KG1 (cell line): ENCODE measurements around the gene PRLH.
"Not testable (repeated sequence)": the region's sequence is repeated elsewhere in the genome, so short reads cannot be mapped to it uniquely, and the experiment has no call there.

Experiments
- DNase-seq: peaks from one replicate; lab custom pipeline; 2025; lab: John Stamatoyannopoulos, UW

Gene PRLH

DNA sequence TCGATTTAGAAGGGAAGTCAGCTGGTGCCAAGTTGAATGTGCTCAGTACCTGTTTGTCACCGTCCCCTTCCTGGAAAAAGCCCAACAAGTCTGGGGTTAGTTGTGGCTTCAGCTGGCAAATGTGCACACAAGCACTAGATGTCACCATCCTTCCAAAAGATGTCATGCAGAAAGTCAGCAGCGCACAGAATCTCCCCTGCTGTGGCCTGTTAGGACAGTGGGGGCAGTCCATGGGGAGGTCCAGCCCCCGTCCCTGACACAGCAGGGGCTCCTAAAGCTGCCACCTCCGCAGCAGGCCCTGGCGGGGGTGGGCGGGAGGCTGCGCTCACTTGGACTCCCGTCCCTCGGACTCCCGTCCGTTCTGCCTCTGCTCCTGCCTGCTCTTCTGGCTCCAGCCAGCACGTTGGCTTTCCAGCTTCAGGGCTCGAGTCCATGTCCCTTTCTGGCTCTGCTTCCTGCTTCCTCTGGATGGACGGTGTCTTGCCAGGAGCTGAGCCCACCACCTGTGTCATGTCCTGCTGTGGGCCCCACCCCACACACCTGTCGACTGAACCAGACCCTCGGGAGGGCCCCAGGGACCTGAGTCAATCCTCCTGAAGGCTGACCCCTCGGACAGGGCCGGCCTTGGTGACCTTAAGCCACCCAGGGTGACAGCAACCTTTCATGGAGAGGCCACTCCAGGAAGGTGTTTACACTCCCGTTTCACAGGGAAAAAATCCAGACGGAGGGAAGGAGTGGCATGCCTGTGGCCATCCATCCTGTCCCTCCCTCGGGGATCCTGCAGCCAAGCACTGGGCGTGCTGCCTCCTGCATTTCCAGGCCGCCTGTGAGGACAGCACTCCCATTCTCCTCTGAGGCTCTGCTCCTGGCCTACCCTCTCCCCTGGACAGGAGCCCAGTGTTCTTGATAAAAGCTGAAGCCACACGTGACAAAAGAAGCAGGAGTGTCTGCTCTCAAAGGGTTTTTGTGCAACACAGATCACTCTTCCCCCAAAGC, 15.7 kb downstream of the PRLH start:
- DNase-seq: peak; percentile 31

- no peak for DNase-seq
These were observed 17.3 kb downstream of the PRLH start for GRCh38 chr2:237583385-237584295.

DNA sequence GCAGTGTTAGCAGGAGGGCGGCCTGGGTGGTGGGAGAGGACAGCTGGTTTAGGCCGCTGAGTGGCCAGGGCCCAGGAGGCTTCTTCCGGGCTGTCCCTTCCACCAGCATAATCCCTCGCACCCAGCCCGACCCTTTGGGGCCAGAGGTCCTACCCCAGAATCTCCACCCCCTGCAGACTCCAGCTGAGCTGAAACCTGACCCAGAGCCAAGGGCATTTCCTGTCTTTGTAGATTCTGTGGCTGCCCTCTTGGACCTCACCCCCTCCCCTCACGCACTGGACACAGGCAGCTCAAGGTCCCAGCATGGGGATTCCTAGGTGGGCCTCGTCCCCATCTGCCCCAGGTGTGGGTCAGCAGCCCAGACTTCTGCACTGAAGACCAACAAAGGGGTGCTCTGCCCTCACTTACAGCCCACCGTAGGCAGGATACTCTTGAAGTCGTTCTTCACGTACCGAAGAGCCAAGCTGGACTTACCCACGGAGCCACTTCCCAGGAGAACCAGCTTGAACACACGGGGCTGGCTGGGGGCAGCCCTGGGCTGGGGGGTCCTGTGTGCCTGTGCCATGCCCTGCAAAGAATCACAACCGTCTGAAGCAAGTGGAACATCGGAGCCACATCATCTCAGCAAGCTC, 19.3 kb downstream of the PRLH start:
- no peak for DNase-seq

- DNase-seq: no peak
These were observed 21.8 kb downstream of the PRLH start for GRCh38 chr2:237588044-237588696.

DNA sequence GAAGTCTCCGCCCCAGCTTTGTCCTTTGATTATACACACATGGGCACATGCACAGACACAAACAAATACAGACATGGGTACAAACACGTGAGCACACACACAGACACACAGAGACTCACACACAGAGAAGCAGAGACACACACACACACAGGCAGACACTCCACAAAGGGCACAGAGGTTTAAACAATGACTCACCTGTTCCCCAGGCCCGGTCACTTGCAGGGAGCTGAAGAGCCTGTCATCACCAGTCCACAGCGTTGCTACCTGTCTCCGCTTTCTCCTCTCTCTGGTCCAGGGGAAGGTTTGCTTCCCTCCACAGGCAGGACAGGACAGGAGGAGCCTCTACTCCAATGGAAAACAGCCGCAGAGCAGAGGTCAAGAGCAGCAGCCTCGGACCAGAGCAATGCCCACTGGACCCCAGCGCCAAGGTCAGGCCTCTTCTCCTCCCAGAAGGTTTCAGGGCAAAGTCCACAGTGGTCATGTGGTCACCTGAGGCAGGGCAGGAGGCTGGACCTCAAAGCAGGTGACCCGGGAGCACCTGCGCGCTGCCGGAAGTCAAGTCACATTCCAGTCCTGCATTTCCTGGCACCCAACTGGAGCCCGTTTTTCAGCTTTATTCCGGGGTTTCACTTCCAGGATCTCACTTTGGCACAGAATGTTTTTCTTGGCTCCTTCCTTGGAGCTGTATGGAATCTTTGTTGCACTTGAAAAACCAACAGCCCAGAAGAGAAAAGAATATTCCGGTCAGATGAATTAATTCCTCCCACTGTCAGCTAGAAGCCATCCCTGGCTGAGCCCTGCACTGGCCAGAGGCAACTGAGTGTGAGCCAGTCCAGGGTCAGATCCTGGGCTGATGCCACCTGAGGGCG, 24.1 kb downstream of the PRLH start, which contains the start of gene RAB17:
RAB17 (minus strand) TSS at position 463 of the 869 bp plus-strand sequence. CDS start 4,580 bp downstream, outside the sequence.
- no peak for DNase-seq

GRCh38 chr2:237591141-237591881, 24.9 kb downstream of the PRLH start:
- DNase-seq: no peak

GRCh38 chr2:237592425-237592980, 26.1 kb downstream of the PRLH start:
- DNase-seq: no peak

DNA sequence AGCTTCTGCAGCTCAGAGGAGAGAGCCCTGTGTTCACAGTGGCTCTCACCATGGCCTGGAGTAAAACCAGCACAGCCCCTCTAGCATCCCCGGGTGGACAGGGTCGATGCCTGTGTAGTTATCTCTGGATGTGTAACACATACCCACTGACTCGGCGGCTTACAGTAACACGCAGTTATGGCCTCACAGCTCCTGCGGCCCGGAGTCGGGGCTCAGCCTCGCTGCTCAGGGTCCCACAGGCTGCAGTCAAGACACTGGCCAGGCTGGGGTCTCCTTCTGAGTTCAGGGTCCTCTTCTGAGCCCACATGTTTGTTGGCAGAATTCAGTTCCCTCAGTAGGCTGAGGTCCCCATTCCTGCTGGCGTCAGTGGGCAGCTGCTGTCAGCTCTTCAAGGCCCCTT, 26.7 kb downstream of the PRLH start:
- no peak for DNase-seq

GRCh38 chr2:237593596-237594320, 27.4 kb downstream of the PRLH start:
- no peak for DNase-seq

GRCh38 chr2:237594514-237594871, 28.1 kb downstream of the PRLH start:
- DNase-seq: no peak

GRCh38 chr2:237595829-237596519, 29.6 kb downstream of the PRLH start:
- DNase-seq: not testable (repeated sequence)

- no peak for DNase-seq
These were observed 30.3 kb downstream of the PRLH start for GRCh38 chr2:237596520-237597195.

DNA sequence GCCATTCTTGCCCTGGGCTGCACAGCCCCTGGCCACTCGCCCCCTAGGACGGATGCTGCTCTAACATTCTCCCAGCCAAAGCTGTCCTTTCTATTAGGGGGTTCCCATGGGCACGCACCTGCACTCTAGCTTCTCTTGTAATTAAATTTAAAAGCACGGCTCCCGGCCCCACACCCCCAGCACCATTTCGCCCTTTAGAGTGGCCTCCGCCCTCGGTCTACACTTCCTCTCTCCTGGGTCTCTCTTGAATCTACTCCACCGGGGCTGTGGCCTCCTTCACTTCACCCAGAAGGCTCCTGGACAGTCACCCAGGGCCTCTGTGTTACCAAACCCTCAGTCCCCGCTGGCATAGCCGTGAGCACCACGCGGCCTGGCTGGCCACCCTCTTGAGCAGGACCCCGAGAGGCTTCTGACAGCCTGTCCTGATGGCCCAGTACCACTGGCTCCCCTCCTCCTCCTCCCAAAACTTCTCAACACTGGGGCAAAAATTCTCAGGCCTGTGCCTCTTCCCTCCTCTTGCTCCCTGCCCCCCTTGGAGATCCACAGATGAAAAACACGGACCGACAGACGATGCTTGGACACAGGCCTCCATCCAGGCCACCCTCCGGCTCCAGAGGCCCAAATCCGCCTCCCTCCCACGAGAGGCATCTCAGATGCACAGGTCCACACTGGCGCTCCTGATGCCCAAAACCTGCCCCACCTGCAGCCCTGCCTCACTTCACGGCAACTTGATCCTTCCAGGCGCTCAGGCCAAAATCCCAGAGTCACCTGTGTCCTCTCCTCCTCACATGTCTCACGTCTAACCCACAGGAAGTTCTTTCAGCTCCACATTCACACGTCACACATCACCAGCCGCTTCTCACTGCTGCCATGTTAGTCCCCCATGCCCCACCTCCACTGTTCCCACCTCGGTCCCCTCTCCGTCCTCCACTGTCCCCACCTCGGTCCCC, 31.1 kb downstream of the PRLH start:
- DNase-seq: no peak

GRCh38 chr2:237598468-237599208, 32.3 kb downstream of the PRLH start:
- no peak for DNase-seq

GRCh38 chr2:237599465-237600110, 33.2 kb downstream of the PRLH start:
- no peak for DNase-seq
